Stimulated activated CD8-positive, alpha-beta memory T cell treated with anti-CD3 and anti-CD28 coated beads, Interleukin-7, amount 100 ng/mL, for 48 hours (primary cell): ENCODE measurements around the gene DEFB118.
"Not testable (repeated sequence)": the region's sequence is repeated elsewhere in the genome, so short reads cannot be mapped to it uniquely, and the experiment has no call there.

ENCODE experiments used
- DNase-seq, 2 donors: peaks; one replicate each; pipeline ENCODE4 v3.0.0-alpha.2; 2020; ENCODE audit warnings: low read depth in 1 of 2; ENCODE audit errors: extremely low read depth in 1 of 2

DEFB118 gene

GRCh38 chr20:31368301-31368700 lies at the start of gene DEFB118:
TSS of gene DEFB118 (plus strand) at chr20:31368601. CDS start at chr20:31368651, 50 bp downstream.
- DNase-seq, result no peak

- DNase-seq, result no peak
Observed at GRCh38 chr20:31322504-31322903, 45.9 kb upstream of the DEFB118 start.

- DNase-seq, result no peak
Observed at GRCh38 chr20:31330893-31331292, 37.5 kb upstream of the DEFB118 start.

GRCh38 chr20:31341470-31341869 lies 26.9 kb upstream of the DEFB118 start:
- no peak for DNase-seq

- no peak for DNase-seq
Observed at GRCh38 chr20:31355981-31356380, 12.4 kb upstream of the DEFB118 start.

GRCh38 chr20:31363295-31363694 lies 5.1 kb upstream of the DEFB118 start:
- no peak for DNase-seq

- DNase-seq, result not testable (repeated sequence)
Observed at GRCh38 chr20:31364272-31364671, 4.1 kb upstream of the DEFB118 start.

GRCh38 chr20:31374346-31374745 lies 5.9 kb downstream of the DEFB118 start:
- no peak for DNase-seq

- DNase-seq, result no peak
Observed at GRCh38 chr20:31390490-31390889, 22.1 kb downstream of the DEFB118 start, which contains the start of gene DEFB119. TSS of gene DEFB119 (minus strand) at chr20:31390590. CDS start at chr20:31390483, 107 bp downstream.

GRCh38 chr20:31392836-31393235 lies 24.4 kb downstream of the DEFB118 start:
- DNase-seq, result no peak

GRCh38 chr20:31394900-31395299 lies 26.5 kb downstream of the DEFB118 start:
- DNase-seq, result no peak

GRCh38 chr20:31403886-31404285 lies 35.5 kb downstream of the DEFB118 start:
- no peak for DNase-seq

GRCh38 chr20:31406115-31406514 lies 37.7 kb downstream of the DEFB118 start, which contains the start of gene DEFB121:
TSS of gene DEFB121 (minus strand) at chr20:31406215. CDS start at chr20:31406152, 63 bp downstream.
- DNase-seq, result no peak

- DNase-seq, result no peak
Observed at GRCh38 chr20:31410011-31410410, 41.6 kb downstream of the DEFB118 start.

- no peak for DNase-seq
Observed at GRCh38 chr20:31414381-31414780, 46.0 kb downstream of the DEFB118 start.

GRCh38 chr20:31415653-31416052 lies 47.3 kb downstream of the DEFB118 start:
- no peak for DNase-seq

GRCh38 chr20:31418307-31418706 lies 49.9 kb downstream of the DEFB118 start:
- DNase-seq, result no peak
